HG03439 (cell line): Measurements from ENCODE around the gene ZCWPW1.
A peak's percentile ranks its signal among the peaks of the same experiment; 100 is the strongest.
"Not testable (repeated sequence)": the region's sequence is repeated elsewhere in the genome, so short reads cannot be mapped to it uniquely, and the experiment has no call there.

Experiments used
- ATAC-seq: cut with Tn5 transposase; IDR thresholded peaks from one replicate; pipeline ENCODE4 v1.9.1; 2021; ENCODE audit warnings: mild to moderate bottlenecking, moderate library complexity; ENCODE audit not compliant: unreplicated experiment

Gene ZCWPW1

DNA sequence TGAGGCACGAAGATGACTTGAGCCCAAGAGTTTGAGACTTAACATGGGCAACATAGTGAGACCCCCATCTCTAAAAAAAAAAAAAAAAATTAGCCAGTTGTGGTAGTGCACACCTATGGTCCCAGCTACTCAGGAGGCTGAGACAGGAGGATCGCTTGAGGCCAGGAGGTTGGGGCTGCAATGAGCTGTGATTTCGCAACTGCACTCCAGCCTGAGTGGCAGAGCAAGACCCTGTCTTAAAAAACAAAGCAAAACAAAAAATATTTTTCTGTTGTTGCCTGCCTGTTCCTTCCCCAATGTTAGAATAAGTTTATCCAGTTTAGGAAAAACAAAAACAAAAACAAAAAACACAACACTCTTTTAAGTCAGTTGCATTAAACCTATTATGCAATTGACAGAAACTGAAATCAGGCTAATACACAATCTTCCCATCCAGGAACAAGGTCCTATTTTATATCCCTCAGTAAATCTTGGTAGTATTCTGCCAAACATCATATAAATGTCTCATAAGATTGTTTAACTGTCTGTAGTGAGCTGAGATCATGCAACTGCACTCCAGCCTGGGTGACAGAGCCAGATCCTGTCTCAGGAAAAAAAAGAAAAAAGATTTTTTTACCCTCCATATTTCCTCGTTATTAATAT is 50.3 kb downstream of the ZCWPW1 start:
- ATAC-seq = no peak

- ATAC-seq = no peak
Observed at GRCh38 chr7:100376066-100376465, 52.4 kb downstream of the ZCWPW1 start.

- ATAC-seq = no peak
Observed at GRCh38 chr7:100374601-100375000, 53.9 kb downstream of the ZCWPW1 start.

DNA sequence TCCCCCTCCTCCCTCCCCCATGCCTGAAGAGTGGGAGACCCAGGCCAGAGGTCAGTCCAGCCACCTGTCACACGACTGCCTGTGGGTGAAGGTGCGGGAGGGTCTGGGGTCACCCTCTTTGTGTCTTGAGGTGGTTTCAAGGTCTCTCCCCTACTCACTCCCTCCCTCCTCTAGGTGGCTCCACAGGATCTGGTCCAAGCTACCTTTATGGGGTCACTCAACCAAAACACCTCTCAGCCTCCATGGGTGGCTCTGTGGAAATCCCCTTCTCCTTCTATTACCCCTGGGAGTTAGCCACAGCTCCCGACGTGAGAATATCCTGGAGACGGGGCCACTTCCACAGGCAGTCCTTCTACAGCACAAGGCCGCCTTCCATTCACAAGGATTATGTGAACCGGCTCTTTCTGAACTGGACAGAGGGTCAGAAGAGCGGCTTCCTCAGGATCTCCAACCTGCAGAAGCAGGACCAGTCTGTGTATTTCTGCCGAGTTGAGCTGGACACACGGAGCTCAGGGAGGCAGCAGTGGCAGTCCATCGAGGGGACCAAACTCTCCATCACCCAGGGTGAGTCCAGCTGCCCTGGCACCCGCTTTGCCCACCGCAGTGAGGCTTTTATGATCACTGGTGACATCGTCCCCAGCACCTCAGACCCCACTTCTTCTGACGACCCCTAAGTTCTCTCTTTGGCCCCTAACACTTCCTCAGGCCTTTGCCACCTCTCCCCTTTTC is 54.5 kb downstream of the ZCWPW1 start:
- ATAC-seq = not testable (repeated sequence)

GRCh38 chr7:100373261-100373831 is 55.2 kb downstream of the ZCWPW1 start, which contains the start of gene PILRA:
Gene PILRA (plus strand): TSS chr7:100373487. CDS start chr7:100373657, 170 bp downstream.
- ATAC-seq = no peak

GRCh38 chr7:100372694-100373093 is 55.8 kb downstream of the ZCWPW1 start:
- ATAC-seq = no peak

- no peak for ATAC-seq
Observed at GRCh38 chr7:100372256-100372655, 56.2 kb downstream of the ZCWPW1 start.

DNA sequence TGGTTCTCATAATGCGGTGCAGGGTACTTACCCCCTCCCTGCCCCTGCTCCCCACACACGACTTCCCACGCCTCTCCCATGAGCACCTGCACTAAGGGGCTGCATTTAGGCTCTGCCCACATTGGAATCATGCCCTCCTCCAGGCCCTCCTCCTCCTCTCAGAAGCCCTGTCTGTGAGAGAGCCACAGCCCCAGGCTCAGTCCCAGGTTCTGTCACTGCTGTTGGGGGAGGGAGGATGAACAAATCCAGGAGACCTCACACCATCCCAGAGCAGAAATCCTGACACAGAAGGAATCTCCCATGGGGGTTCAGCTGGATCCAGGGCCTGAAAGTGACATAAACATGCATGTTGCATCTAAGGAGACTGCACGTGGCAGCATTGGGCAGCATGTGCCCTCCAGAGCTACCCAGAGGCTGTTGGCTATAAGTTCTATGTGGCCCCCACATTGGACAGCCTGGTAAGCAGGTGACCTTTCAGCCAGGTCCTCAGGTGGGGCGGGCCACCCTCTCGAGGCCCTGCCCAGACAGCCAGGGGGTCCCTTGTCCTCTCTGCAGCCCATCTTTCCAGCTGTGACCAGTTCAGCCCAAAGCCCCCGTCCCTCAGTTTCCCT is 56.8 kb downstream of the ZCWPW1 start:
- ATAC-seq = no peak

- ATAC-seq = no peak
Observed at GRCh38 chr7:100370746-100371145, 57.8 kb downstream of the ZCWPW1 start.

GRCh38 chr7:100370303-100370702 is 58.2 kb downstream of the ZCWPW1 start:
- no peak for ATAC-seq

GRCh38 chr7:100369105-100369504 is 59.4 kb downstream of the ZCWPW1 start:
- peak; percentile 53 for ATAC-seq

DNA sequence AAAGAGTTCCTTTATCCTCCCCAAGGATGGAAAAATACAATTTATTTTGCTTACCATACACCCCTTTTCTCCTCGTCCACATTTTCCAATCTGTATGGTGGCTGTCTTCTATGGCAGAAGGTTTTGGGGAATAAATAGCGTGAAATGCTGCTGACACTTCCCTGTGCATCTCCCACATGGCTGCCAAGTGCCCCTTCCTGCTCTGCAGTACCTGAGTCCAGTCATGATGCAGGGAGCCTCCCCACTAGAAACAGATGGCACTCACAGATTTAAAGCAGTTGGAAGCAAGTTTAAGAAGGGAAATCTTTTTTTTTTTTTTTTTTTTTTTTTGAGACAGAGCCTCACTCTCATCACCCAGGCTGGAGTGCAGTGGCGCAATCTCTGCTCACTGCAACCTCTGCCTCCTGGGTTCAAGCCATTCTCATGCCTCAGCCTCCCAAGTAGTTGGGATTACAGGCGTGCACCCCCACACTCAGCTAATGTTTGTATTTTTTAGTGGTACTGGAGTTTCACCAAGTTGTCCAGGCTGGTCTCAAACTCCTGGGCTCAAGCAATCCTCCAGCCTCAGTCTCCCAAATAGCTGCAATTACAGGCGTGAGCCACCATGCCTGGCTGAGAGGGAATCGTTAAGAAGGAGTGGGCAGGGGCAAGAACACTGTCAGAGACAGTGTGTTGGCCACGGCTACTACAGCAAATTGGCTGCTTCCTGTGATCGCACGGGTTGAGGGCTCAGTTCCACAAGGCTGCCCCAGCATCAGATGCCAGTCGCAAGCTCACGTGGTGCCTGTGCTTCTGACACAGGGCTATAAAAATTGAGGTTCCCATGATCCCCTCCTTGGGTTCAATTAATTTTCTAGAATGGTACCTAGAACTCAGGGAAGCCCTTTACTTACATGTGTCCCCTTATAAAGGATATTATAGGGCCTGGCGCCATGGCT is 60.6 kb downstream of the ZCWPW1 start:
- ATAC-seq = no peak

DNA sequence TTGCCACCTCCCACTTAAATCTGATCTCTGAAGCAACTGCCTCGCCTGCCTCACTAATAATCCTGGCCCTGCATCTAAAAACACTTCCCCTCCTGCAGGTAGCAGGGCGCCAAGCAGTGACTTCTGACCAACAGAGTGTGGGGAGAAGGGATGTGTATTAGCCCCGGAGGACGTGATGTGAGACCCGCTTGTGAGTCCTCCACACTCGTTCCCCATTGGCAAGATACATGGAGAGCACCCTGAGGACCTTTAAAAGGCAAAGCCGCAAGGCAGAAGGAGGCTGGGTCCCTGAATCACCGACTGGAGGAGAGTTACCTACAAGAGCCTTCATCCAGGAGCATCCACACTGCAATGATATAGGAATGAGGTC is 61.3 kb downstream of the ZCWPW1 start:
- ATAC-seq = no peak

DNA sequence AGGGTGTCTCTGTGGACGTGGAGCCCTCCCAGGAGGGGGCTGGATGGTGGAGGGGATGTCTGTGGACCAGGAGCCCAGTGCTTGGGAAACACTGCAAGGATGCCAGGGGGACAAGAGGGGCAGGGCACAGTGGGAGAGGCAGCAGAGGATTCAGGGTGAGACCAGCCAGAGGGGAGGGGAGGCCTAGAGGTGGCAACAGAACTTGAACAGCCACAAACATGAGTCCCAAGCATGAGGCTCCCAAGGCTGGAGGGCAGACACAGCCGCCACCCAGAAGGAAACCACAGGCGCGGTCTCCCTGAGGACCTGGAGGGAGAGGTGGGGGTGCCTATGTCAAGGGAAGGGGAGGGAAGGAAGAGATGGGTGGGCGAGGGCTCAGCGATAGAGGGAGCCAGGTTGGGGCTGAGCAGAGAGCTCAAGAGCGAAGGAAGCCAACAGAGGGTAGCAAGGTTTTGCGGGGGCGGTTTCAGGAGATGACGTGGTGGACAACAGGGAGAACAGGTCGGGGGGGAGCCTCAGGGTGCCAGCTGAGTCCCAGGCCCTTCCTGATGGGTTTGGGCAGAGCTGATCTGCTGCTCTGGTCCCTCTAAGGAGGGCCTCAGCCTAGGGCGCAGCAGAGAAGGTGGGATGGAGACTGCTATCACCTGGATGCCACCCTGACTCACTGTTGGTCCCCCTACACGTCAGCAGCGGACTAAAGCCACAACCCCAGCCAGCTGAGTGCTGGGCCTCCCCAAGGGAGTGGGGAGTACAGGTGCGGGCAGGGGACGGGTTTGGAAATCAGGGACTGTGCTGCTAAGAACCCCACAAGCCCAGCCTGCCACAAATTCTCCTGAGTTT is 61.9 kb downstream of the ZCWPW1 start:
- ATAC-seq = peak; percentile 31

GRCh38 chr7:100365998-100366367 is 62.5 kb downstream of the ZCWPW1 start:
- peak; percentile 1 for ATAC-seq

- no peak for ATAC-seq
Observed at GRCh38 chr7:100364480-100364879, 64.0 kb downstream of the ZCWPW1 start.

DNA sequence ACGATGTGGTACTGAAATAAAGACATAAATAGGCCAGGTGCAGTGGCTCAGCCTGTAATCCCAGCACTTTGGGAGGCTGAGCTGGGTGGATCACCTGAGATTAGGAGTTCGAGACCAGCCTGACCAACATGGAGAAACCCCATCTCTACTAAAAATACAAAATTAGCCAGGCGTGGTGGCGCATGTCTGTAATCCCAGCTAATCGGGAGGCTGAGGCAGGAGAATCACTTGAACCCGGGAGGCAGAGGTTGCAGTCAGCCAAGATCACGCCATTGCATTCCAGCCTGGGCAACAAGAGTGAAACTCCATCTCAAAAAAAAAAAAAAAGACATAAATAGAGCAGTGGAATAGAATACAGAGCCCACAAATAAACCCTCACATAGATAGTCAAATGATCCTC is 64.7 kb downstream of the ZCWPW1 start:
- not testable (repeated sequence) for ATAC-seq

GRCh38 chr7:100363098-100363497 is 65.4 kb downstream of the ZCWPW1 start:
- no peak for ATAC-seq

DNA sequence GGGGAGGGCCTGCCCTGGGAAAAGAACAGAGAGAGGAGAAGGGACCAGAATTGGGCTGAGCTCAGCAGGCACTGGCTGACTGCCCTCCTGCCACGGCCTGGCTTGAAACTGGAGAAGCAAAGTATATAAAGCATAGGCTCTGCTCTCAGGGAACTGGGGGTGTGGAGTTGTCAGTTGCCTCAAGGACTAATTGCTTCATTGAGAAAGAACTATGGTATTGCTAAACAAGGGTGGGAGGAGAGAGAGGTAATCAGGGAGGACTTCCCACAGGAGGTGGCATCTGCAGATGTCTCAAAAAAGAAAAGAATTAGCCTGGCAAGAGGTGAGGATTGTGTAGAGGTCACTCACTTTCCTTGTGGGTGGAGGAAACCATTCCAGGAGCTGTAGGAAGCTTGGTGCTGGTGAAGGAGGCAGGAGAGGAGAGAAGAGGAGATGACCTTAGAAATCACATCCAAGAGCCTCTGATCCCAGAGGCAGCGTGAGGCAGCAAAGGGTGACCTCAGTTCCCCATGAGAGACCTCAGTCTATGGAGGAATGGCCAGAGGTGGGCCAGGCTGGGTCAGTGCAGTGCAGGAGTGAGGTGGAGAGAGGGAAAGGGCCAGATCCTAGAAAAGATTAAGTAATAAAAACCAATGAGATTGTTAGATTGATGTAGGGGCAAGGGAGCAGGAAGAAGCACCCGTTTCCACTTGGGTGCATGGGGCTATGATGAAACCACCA is 68.2 kb downstream of the ZCWPW1 start:
- no peak for ATAC-seq
